GM23338 (cell line): ENCODE measurements around the gene TRIM44. TPM values are rescaled to one million over a fixed set of nuclear protein-coding genes. Genes with fewer than 3 reads are reported as not detected.

Experiments used
- ATAC-seq: fragments of 200-7000 bp; cut with Tn5 transposase; 3 replicates; pipeline ENCODE4 v1.9.1; 2020
- DNase-seq: peaks from one replicate; pipeline ENCODE4 v3.0.0-alpha.2; 2015; ENCODE audit warnings: low spot score
- H2AFZ ChIP-seq: fragments of 200-600 bp; sonication (generic); 2 replicates; pipeline ENCODE4 v1.8.0; 2016; ENCODE audit warnings: antibody characterized with exemption, mild to moderate bottlenecking, moderate library complexity
- H3F3A ChIP-seq: fragments of 200-600 bp; sonication (generic); replicated peaks from 2 replicates; pipeline ENCODE4 v1.8.0; 2017; ENCODE audit warnings: antibody characterized with exemption, mixed run types, low read depth
- H3K27ac ChIP-seq: fragments of 200-600 bp; sonication (generic); 2 replicates; pipeline ENCODE4 v1.6.1; 2016; ENCODE audit warnings: low read depth
- H3K27me3 ChIP-seq: fragments of 200-600 bp; sonication (generic); 2 replicates; pipeline ENCODE4 v1.8.0; 2016; ENCODE audit warnings: mild to moderate bottlenecking, mixed run types, moderate library complexity; ENCODE audit not compliant: insufficient read depth
- H3K36me3 ChIP-seq: fragments of 200-600 bp; sonication (generic); 2 replicates; pipeline ENCODE4 v1.8.0; 2016; ENCODE audit warnings: mild to moderate bottlenecking; ENCODE audit not compliant: insufficient read depth
- H3K4me1 ChIP-seq: fragments of 200-600 bp; sonication (generic); 2 replicates; pipeline ENCODE4 v1.8.0; 2016; ENCODE audit warnings: mild to moderate bottlenecking, moderate library complexity; ENCODE audit not compliant: insufficient read depth
- H3K4me2 ChIP-seq: fragments of 200-600 bp; sonication (generic); 2 replicates; pipeline ENCODE4 v1.7.1; 2017; ENCODE audit warnings: mixed run types
- H3K4me3 ChIP-seq: fragments of 200-600 bp; sonication (generic); 2 replicates; pipeline ENCODE4 v1.6.1; 2016; ENCODE audit warnings: mixed run types
- H3K79me2 ChIP-seq: fragments of 200-600 bp; sonication (generic); replicated peaks from 2 replicates; pipeline ENCODE4 v1.8.0; 2017; ENCODE audit warnings: mild to moderate bottlenecking; ENCODE audit not compliant: insufficient read depth
- H3K9me2 ChIP-seq: fragments of 200-600 bp; sonication (generic); 2 replicates; pipeline ENCODE4 v1.8.0; 2017; ENCODE audit not compliant: insufficient read depth
- H4K20me1 ChIP-seq: fragments of 200-600 bp; sonication (generic); replicated peaks from 2 replicates; pipeline ENCODE4 v1.8.0; 2017; ENCODE audit warnings: mild to moderate bottlenecking; ENCODE audit not compliant: insufficient read depth
- H3K27ac Mint-ChIP-seq: 2 replicates; pipeline ENCODE4 v1.8.0; 2020; ENCODE audit warnings: inconsistent platforms, mild to moderate bottlenecking, moderate library complexity, mixed read lengths
- H3K27me3 Mint-ChIP-seq: 3 replicates; pipeline ENCODE4 v1.8.0; 2022; ENCODE audit warnings: low read depth, mild to moderate bottlenecking, moderate library complexity, mixed read lengths, inconsistent platforms; ENCODE audit not compliant: insufficient read depth, poor library complexity
- H3K36me3 Mint-ChIP-seq: 3 replicates; pipeline ENCODE4 v1.8.0; 2021; ENCODE audit warnings: low read depth, mild to moderate bottlenecking, inconsistent platforms, moderate library complexity, mixed read lengths
- H3K4me1 Mint-ChIP-seq: 3 replicates; pipeline ENCODE4 v1.8.0; 2020; ENCODE audit warnings: mild to moderate bottlenecking, inconsistent platforms, mixed read lengths
- H3K4me3 Mint-ChIP-seq: 3 replicates; pipeline ENCODE4 v1.8.0; 2021; ENCODE audit warnings: moderate library complexity, mild to moderate bottlenecking, inconsistent platforms, mixed read lengths
- H3K9me3 Mint-ChIP-seq: 3 replicates; pipeline ENCODE4 v1.8.0; 2020; ENCODE audit warnings: moderate library complexity, mild to moderate bottlenecking, inconsistent platforms, mixed read lengths
- CREB1 ChIP-seq: fragments of 250-450 bp; sonication (Bioruptor Pico); IDR thresholded peaks from 2 replicates; pipeline ENCODE4 v1.5.0; 2020; ENCODE audit warnings: low read depth, mild to moderate bottlenecking, moderate library complexity
- EZH2 ChIP-seq: fragments of 200-600 bp; sonication (generic); IDR thresholded peaks from one replicate; pipeline ENCODE4 v1.8.0; 2017; ENCODE audit warnings: antibody characterized with exemption, mild to moderate bottlenecking, low read depth; ENCODE audit not compliant: unreplicated experiment
- JUNB ChIP-seq: IDR thresholded peaks from one replicate; pipeline ENCODE4 v1.6.1; 2016; ENCODE audit warnings: antibody characterized with exemption; ENCODE audit not compliant: unreplicated experiment
- NANOG ChIP-seq: IDR thresholded peaks from 2 replicates; pipeline ENCODE4 v1.6.1; 2016; ENCODE audit warnings: antibody characterized with exemption, borderline replicate concordance
- ZNF331 ChIP-seq: fragments of 250-450 bp; sonication (Bioruptor Pico); IDR thresholded peaks from 2 replicates; pipeline ENCODE4 v1.5.0; 2020; ENCODE audit warnings: low read depth, mild to moderate bottlenecking, moderate library complexity
- polyA plus RNA-seq: library from polyadenylated mRNA; unstranded; fragments of >200 nt; fragmentation: Nextera tagmentation; extraction: Ambion mirVana; gene quantifications from 2 replicates; pipeline ENCODE4 v1.2.1, GENCODE V29; 2016
- total RNA-seq: library from RNA; depleted of rRNA; stranded (reverse); fragments of >200 nt; shearing (Covaris generic); gene quantifications from 2 replicates; pipeline ENCODE4 v1.2.3, GENCODE V29; 2014
- TF ChIP-seq, protein P1 (sequence below): fragments of 250-450 bp; sonication (Bioruptor Pico); IDR thresholded peaks from 2 replicates; pipeline ENCODE4 v1.5.0; 2020; ENCODE audit warnings: mild to moderate bottlenecking, moderate library complexity
- TF ChIP-seq, protein P2 (sequence below): IDR thresholded peaks from 2 replicates; pipeline ENCODE4 v1.6.1; 2016; ENCODE audit warnings: antibody characterized with exemption
- TF ChIP-seq, protein P3 (sequence below): IDR thresholded peaks from one replicate; pipeline ENCODE4 v1.6.1; 2018; ENCODE audit warnings: antibody characterized with exemption; ENCODE audit not compliant: unreplicated experiment

Gene TRIM44
- total and polyA plus RNA-seq, 2 experiments from 2014 or later = 10.3 to 10.4 TPM

DNA sequence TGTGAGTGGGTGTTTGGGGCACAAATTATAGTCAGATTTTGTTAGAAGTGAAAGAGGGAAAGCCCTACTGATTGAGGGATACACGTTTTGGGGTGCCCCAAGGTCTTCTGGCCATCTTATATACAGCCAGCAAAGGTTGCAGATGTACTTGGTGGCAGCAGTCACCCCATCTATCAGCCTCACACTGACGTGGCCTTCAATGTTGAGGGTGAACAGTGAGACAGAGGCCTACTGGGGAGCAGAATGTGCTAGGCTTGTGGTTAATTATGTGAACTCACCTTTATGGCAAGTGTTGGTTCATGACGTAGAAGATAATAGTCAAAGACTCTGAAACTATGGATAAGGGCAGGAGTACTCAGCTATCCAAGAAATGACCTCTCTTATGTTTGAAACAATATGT is 121.2 kb downstream of the TRIM44 start (continued):
- TF ChIP-seq, protein P1, sequence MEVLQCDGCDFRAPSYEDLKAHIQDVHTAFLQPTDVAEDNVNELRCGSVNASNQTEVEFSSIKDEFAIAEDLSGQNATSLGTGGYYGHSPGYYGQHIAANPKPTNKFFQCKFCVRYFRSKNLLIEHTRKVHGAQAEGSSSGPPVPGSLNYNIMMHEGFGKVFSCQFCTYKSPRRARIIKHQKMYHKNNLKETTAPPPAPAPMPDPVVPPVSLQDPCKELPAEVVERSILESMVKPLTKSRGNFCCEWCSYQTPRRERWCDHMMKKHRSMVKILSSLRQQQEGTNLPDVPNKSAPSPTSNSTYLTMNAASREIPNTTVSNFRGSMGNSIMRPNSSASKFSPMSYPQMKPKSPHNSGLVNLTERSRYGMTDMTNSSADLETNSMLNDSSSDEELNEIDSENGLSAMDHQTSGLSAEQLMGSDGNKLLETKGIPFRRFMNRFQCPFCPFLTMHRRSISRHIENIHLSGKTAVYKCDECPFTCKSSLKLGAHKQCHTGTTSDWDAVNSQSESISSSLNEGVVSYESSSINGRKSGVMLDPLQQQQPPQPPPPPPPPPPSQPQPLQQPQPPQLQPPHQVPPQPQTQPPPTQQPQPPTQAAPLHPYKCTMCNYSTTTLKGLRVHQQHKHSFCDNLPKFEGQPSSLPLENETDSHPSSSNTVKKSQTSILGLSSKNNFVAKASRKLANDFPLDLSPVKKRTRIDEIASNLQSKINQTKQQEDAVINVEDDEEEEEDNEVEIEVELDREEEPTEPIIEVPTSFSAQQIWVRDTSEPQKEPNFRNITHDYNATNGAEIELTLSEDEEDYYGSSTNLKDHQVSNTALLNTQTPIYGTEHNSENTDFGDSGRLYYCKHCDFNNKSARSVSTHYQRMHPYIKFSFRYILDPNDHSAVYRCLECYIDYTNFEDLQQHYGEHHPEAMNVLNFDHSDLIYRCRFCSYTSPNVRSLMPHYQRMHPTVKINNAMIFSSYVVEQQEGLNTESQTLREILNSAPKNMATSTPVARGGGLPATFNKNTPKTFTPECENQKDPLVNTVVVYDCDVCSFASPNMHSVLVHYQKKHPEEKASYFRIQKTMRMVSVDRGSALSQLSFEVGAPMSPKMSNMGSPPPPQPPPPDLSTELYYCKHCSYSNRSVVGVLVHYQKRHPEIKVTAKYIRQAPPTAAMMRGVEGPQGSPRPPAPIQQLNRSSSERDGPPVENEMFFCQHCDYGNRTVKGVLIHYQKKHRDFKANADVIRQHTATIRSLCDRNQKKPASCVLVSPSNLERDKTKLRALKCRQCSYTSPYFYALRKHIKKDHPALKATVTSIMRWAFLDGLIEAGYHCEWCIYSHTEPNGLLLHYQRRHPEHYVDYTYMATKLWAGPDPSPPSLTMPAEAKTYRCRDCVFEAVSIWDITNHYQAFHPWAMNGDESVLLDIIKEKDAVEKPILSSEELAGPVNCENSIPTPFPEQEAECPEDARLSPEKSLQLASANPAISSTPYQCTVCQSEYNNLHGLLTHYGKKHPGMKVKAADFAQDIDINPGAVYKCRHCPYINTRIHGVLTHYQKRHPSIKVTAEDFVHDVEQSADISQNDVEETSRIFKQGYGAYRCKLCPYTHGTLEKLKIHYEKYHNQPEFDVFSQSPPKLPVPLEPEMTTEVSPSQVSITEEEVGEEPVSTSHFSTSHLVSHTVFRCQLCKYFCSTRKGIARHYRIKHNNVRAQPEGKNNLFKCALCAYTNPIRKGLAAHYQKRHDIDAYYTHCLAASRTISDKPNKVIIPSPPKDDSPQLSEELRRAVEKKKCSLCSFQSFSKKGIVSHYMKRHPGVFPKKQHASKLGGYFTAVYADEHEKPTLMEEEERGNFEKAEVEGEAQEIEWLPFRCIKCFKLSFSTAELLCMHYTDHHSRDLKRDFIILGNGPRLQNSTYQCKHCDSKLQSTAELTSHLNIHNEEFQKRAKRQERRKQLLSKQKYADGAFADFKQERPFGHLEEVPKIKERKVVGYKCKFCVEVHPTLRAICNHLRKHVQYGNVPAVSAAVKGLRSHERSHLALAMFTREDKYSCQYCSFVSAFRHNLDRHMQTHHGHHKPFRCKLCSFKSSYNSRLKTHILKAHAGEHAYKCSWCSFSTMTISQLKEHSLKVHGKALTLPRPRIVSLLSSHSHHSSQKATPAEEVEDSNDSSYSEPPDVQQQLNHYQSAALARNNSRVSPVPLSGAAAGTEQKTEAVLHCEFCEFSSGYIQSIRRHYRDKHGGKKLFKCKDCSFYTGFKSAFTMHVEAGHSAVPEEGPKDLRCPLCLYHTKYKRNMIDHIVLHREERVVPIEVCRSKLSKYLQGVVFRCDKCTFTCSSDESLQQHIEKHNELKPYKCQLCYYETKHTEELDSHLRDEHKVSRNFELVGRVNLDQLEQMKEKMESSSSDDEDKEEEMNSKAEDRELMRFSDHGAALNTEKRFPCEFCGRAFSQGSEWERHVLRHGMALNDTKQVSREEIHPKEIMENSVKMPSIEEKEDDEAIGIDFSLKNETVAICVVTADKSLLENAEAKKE (CRISPR knock-in tag) = no peak
- TF ChIP-seq ZNF331 (CRISPR knock-in tag) (no peak), CREB1 (no peak), JUNB (no peak), NANOG (no peak)
- TF ChIP-seq, protein P2, sequence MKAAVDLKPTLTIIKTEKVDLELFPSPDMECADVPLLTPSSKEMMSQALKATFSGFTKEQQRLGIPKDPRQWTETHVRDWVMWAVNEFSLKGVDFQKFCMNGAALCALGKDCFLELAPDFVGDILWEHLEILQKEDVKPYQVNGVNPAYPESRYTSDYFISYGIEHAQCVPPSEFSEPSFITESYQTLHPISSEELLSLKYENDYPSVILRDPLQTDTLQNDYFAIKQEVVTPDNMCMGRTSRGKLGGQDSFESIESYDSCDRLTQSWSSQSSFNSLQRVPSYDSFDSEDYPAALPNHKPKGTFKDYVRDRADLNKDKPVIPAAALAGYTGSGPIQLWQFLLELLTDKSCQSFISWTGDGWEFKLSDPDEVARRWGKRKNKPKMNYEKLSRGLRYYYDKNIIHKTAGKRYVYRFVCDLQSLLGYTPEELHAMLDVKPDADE = no peak

DNA sequence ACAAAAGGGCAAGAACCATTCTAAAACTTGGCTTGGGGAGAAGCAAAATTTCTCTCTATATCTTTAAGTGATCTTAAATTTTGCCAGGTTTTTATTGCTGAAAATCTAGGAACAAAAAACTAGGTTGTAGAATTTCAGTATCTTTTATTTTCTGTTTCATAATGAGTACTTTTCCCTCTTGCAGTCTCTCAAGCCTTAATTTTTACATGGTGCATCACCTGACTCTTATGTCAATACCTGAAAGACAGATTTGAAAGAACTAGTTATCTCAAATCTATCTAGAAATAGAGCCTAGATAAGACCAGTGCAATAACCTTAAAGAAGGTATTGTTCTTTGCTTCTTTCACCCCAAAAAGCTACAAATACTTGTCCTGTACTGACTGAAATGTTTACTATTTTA is 122.1 kb downstream of the TRIM44 start:
- Histone ChIP-seq H3K4me3 (no peak overlapping the region), H3K4me2 (no peak overlapping the region), H2AFZ (no peak overlapping the region), H3K4me1 (no peaks in the 10 kb centered on the region), H3F3A (no peaks in the 10 kb centered on the region), H3K27me3 (no peaks in the 10 kb centered on the region), H3K27ac (no peak overlapping the region), H4K20me1 (no peaks in the 10 kb centered on the region; the same call in 1 of the 2 replicates), H3K9me2 (no peaks in the 10 kb centered on the region), H3K36me3 (no peaks in the 10 kb centered on the region), H3K79me2 (no peaks in the 10 kb centered on the region)
- TF ChIP-seq, protein P2 = no peak
- TF ChIP-seq, protein P3, sequence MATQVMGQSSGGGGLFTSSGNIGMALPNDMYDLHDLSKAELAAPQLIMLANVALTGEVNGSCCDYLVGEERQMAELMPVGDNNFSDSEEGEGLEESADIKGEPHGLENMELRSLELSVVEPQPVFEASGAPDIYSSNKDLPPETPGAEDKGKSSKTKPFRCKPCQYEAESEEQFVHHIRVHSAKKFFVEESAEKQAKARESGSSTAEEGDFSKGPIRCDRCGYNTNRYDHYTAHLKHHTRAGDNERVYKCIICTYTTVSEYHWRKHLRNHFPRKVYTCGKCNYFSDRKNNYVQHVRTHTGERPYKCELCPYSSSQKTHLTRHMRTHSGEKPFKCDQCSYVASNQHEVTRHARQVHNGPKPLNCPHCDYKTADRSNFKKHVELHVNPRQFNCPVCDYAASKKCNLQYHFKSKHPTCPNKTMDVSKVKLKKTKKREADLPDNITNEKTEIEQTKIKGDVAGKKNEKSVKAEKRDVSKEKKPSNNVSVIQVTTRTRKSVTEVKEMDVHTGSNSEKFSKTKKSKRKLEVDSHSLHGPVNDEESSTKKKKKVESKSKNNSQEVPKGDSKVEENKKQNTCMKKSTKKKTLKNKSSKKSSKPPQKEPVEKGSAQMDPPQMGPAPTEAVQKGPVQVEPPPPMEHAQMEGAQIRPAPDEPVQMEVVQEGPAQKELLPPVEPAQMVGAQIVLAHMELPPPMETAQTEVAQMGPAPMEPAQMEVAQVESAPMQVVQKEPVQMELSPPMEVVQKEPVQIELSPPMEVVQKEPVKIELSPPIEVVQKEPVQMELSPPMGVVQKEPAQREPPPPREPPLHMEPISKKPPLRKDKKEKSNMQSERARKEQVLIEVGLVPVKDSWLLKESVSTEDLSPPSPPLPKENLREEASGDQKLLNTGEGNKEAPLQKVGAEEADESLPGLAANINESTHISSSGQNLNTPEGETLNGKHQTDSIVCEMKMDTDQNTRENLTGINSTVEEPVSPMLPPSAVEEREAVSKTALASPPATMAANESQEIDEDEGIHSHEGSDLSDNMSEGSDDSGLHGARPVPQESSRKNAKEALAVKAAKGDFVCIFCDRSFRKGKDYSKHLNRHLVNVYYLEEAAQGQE = no peak
- TF ChIP-seq JUNB (no peak), EZH2 (no peak)
- Mint-ChIP-seq H3K4me1 (peaks cover 14% of the 10 kb centered on the region; the same call in 2 of the 3 replicates), H3K4me3 (no peak overlapping the region), H3K9me3 (peaks cover 2% of the 10 kb centered on the region; the same call in 2 of the 3 replicates), H3K27me3 (peaks cover 2% of the 10 kb centered on the region), H3K27ac (no peak overlapping the region), H3K36me3 (no peaks in the 10 kb centered on the region)
- ATAC-seq (no peak), DNase-seq (no peak)
